HCEC 1CT (cell line): ENCODE measurements around the gene NAGPA.

Experiments
- DNase-seq: peaks from one replicate; pipeline ENCODE4 v3.0.0-alpha.2; 2017

NAGPA gene

GRCh38 chr16:5027086-5027485, 6.6 kb downstream of the NAGPA start:
- DNase-seq, result no peak

DNA sequence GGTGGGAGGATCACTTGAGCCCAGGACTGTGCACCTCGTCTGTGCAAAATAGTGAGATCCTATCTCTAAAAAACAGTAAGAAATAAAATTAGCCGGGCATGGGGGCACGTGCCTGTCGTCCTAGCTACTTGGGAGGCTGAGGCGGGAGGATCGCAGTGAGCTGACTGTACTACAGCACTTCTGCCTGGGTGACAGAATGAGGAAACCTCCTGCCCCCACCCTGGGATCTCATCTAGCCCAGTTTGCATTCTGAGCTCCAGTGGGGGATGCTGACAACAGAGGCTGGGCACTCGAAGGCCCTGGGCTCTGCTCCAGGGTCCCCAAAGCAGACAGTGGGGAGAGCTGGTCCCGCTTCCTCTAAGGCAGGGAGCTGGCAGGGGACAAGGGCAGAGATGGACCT, 7.1 kb downstream of the NAGPA start:
- DNase-seq, result no peak

- no peak for DNase-seq
These were observed 8.5 kb downstream of the NAGPA start for GRCh38 chr16:5025171-5025632.

- peak; percentile 50 for DNase-seq
These were observed 9.1 kb downstream of the NAGPA start for GRCh38 chr16:5024632-5025031.

GRCh38 chr16:5022521-5022920, 11.2 kb downstream of the NAGPA start:
- DNase-seq, result no peak

GRCh38 chr16:5020551-5020950, 13.2 kb downstream of the NAGPA start:
- DNase-seq, result no peak

DNA sequence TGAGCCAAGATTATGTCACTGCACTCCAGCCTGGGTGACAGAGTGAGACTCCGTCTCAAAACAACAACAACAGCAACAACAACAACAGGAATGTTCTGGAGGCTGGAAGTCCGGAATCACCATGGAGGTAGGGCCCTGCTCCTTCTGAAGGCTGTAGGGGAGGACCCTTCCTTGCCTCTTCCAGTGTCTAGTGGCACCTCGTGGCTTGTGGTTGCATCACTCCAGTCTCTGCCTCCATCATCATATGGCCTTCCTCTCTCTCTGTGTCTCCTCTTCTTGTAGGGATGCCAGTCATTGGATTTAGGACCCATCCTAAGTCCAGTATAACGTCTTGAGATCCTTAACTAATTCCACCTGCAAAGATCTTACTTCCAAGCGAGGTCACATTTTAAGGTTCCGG, 14.0 kb downstream of the NAGPA start:
- DNase-seq, result no peak

DNA sequence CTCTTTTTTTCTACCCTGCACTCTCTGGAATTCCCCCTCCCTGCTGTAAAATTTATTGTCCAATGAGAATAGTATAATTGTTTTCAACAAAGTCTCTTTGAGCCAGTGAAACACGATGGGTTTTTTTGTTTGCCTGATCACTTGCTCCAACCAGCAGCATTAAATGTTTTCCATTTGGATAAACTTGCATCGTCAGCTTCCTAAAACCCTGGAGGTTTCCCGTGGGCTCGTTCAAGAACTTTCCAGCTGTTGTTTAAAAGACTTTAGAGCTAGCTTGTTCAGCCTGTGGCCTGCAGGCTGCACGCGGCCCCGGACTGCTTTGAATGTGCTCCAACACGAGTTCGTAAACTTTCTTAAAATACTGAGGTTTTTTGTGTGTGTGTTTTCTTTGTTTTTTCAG, 14.9 kb downstream of the NAGPA start:
- DNase-seq, result no peak

DNA sequence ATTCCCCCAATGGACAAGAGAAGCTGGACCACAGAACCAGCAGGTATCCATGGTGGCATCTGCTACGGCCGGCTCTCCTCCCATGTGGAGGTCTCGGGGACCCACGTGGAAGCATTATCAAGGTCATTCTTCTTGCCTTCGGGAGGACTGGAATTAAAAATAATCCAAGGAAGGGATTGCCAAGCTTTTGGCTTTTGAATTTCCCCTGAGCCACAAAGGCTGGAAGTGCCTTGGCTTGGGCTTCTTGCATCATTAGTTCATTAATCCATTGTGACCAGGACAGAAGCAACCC, 16.1 kb downstream of the NAGPA start:
- no peak for DNase-seq

GRCh38 chr16:5016967-5017677, 16.6 kb downstream of the NAGPA start:
- no peak for DNase-seq

- DNase-seq, result no peak
These were observed 17.8 kb downstream of the NAGPA start for GRCh38 chr16:5015887-5016286.

DNA sequence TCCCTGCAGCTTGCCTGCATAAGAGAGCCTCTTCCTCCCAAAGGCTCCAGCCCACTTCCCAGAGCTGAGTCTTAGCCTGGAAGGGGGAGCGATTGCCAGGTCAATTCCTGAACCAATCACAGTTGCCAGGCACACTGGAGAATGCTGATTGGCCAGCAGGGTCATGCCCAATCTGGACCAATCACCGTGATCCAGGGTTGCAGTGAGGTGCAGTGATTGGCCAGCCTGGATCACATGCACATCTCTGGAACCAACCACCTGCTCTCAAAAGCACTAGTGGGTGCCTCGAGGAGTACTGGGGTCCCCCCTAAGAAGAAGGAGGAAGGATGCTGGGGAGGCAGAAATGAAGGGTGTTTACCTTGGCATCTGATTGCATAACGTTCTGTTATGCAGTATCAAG, 18.4 kb downstream of the NAGPA start:
- DNase-seq, result no peak

DNA sequence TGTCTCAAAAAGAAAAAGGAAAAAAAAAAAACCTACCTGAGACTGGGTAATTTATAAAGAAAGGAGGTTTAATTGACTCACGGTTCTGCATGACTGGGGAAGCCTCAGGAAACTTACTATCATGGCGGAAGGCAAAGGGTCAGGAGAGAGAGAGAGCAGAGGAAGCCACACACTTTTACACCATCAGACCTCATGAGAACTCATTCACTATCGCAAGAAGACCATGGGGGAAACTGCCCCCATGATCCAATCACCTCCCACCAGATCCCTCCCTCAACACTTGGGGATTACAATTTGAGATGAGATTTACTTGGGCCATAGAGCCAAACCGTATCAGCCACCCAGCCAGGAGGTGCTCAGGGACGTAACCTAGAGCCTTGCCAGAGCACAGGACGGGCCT, 20.8 kb downstream of the NAGPA start:
- DNase-seq, result no peak

DNA sequence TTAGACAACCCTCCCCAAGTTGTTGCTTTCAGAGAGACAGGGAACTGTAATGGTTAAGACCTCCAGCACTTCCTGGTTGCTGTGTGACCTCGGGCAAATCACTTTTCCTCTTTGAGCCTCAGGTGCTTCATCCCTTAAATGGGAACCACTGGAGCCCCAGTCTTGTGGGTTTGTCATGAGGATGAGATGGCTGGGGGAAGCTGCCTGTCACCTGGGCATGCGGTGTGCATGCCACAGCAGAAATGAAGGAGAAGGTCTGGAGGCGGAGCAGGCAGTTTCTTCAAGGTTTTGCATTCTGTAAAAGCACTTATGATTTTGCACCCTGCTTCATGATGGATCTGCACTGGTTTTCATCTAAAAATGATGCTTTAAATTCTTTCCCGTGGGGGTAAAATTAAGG, 22.1 kb downstream of the NAGPA start:
- DNase-seq, result no peak

GRCh38 chr16:5010576-5011329, 23.0 kb downstream of the NAGPA start:
- DNase-seq, result no peak

GRCh38 chr16:5008311-5008731, 25.4 kb downstream of the NAGPA start:
- DNase-seq, result no peak

- DNase-seq, result no peak
These were observed 26.5 kb downstream of the NAGPA start for GRCh38 chr16:5007256-5007655.

GRCh38 chr16:5006348-5007193, 27.2 kb downstream of the NAGPA start:
- DNase-seq, result no peak

DNA sequence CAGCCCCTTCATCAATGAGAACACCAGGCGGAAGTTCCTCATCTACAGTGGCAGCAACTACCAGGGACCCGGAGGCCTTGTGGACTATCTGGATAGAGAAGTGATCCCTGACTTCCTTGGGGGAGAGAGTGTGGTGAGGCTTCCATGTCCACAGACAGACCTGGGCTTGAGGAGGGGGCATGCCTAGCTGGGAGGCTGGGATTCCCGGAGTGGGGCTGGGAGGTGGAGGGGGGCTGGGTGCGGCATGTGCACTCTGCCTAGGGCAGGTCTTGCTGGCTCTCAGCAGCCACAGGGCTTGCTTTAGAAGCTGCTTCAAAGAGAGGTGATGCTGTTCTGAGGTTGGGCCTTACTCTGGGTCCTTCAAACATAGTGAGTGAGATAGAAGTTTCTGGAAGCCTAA, 27.8 kb downstream of the NAGPA start:
- DNase-seq, result no peak

DNA sequence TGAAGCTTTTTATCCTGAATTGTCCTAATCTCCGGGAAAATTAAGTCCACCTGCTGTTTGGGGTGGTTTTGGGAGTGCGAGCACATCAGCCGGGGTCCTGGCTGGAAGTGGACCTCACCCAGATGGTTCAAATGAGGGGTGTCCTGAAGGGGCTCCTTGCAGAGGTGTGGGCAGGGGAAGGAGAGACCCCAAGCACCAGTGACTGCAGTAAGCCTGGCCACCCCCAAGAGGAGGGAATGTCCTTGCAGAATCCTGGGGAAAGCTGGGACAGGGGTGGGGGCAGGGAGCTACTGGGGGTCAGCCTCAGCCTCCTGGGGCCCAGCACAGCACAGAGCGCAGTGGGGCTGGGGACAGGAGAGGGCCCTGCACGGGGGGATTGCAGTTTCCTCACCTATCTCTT, 29.4 kb downstream of the NAGPA start:
- DNase-seq, result no peak

- DNase-seq, result no peak
These were observed 29.9 kb downstream of the NAGPA start for GRCh38 chr16:5003828-5004227.

- no peak for DNase-seq
These were observed 30.5 kb downstream of the NAGPA start for GRCh38 chr16:5003211-5003610.

DNA sequence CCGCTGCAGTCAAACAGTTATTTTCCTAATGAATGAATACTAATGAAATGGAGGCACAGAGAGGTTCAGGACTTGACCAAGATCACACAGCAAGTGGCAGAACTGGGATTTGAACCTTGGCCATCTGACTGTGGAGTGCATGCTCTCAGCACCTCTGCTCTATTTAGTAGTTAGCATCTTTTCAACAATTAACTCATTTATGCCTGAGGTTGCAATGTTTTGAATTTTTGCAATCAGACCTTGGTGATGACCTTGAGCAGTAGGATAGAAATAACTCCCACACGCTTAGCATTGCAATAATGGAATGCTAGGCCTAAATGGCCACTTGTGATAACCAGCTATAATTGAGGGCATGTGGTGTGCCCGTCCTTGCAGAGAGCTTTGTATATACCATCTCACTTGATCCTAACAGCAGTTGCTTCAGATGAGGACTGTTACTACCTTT, 31.0 kb downstream of the NAGPA start:
- DNase-seq, result no peak

- DNase-seq, result no peak
These were observed 31.7 kb downstream of the NAGPA start for GRCh38 chr16:5001986-5002385.
